Naive thymus-derived CD8-positive, alpha-beta T cell (primary cell): ENCODE data around the gene WDR75. TPM values are rescaled to one million over a fixed set of nuclear protein-coding genes. Genes with fewer than 3 reads are reported as not detected.
"Not testable (repeated sequence)": the region's sequence is repeated elsewhere in the genome, so short reads cannot be mapped to it uniquely, and the experiment has no call there.

Experiments
- ATAC-seq, 2 donors: fragments of 150-1000 bp; cut with Tn5 transposase in 1 of 2; sonication (Bioruptor Pico), chemical (Tn5 transposase) in 1 of 2; 1 replicate in 1 of 2; 2 replicates in 1 of 2; pipeline ENCODE4 v1.10.0; 2021; ENCODE audit warnings: mild to moderate bottlenecking in 2 of 2, moderate library complexity in 2 of 2
- POLR2A ChIA-PET: fragments of 350-600 bp; sonication (Branson Sonifier 250); formaldehyde crosslinking; loops from one replicate; lab custom pipeline; 2021; ENCODE audit warnings: antibody characterized with exemption; lab: Charles Lee
- DNase-seq, 10 donors: peaks; one replicate each; pipeline versions ENCODE4 v3.0.0 to v3.0.0-alpha.2; 2020 to 2022
- H3K27ac Mint-ChIP-seq, 10 donors: one replicate each; pipeline ENCODE4 v1.8.0; 2020 to 2022; ENCODE audit warnings: mild to moderate bottlenecking in 10 of 10, mixed read lengths in 10 of 10, moderate library complexity in 4 of 10, inconsistent platforms in 1 of 10
- H3K27me3 Mint-ChIP-seq, 5 donors: one replicate each; pipeline ENCODE4 v1.8.0; 2021 to 2022; ENCODE audit warnings: mixed read lengths in 5 of 5
- H3K36me3 Mint-ChIP-seq, 3 donors: one replicate each; pipeline ENCODE4 v1.8.0; 2020 to 2022; ENCODE audit warnings: mixed read lengths in 3 of 3, mild to moderate bottlenecking in 2 of 3, inconsistent platforms in 1 of 3
- H3K4me1 Mint-ChIP-seq, 4 donors: one replicate each; pipeline ENCODE4 v1.8.0; 2021 to 2022; ENCODE audit warnings: mixed read lengths in 4 of 4
- H3K4me3 Mint-ChIP-seq, 10 donors: one replicate each; pipeline ENCODE4 v1.8.0; 2020 to 2022; ENCODE audit warnings: mild to moderate bottlenecking in 10 of 10, mixed read lengths in 10 of 10, moderate library complexity in 6 of 10, inconsistent platforms in 1 of 10
- H3K9me3 Mint-ChIP-seq, 9 donors: one replicate each; pipeline ENCODE4 v1.8.0; 2020 to 2022; ENCODE audit warnings: mixed read lengths in 9 of 9, mild to moderate bottlenecking in 3 of 9, inconsistent platforms in 1 of 9, moderate library complexity in 1 of 9
- polyA plus RNA-seq, 3 donors: library from polyadenylated mRNA; unstranded; fragments of 300-500 nt; fragmentation: Illumina TruSeq; gene quantifications; one replicate each; pipeline ENCODE4 v1.2.3, GENCODE V29; 2021
- total RNA-seq, 8 experiments: library from RNA in 2 of 8; stranded (reverse) in 2 of 8; gene quantifications; one replicate each; pipeline ENCODE4 v1.2.3 and lab custom pipeline; 2021 to 2026

Gene WDR75
- total and polyA plus RNA-seq, 5 experiments from 2014 or later: 8.3 to 67.4 (median 17.5) TPM

GRCh38 chr2:189444322-189444721 lies 3.0 kb downstream of the WDR75 start:
- H3K9me3 Mint-ChIP-seq: no peaks in the 10 kb centered on the region
- DNase-seq (no peak), ATAC-seq (no peak)
- POLR2A ChIA-PET: interaction anchor here (1.6 kb wide), 1 partner anchor 137 kb away, joined by 4 read pairs; the partner anchor contains the start of gene SLC40A1
- no peaks in the 10 kb centered on the region for H3K27me3 Mint-ChIP-seq
- H3K27ac Mint-ChIP-seq: no peak overlapping the region
- H3K36me3 Mint-ChIP-seq: peaks cover 0 to 27% (median 2%) of the 10 kb centered on the region in 3 donors
- no peak overlapping the region for H3K4me3 Mint-ChIP-seq
- H3K4me1 Mint-ChIP-seq: peaks cover 0 to 39% (median 17%) of the 10 kb centered on the region in 4 donors

- H3K27me3 Mint-ChIP-seq: no peaks in the 10 kb centered on the region
- DNase-seq: no peak
- no peak for ATAC-seq
- peaks cover 0 to 31% (median 11%) of the 10 kb centered on the region in 4 donors for H3K4me1 Mint-ChIP-seq
- no peaks in the 10 kb centered on the region for H3K9me3 Mint-ChIP-seq
- peak overlapping the region in 2 of 10 donors; percentile 22 for H3K27ac Mint-ChIP-seq
- H3K36me3 Mint-ChIP-seq: peaks cover 0 to 49% (median 9%) of the 10 kb centered on the region in 3 donors
- POLR2A ChIA-PET: no interaction called here
- H3K4me3 Mint-ChIP-seq: peak overlapping the region in 1 of 10 donors; percentile 6
Observed at GRCh38 chr2:189446780-189447179, 5.5 kb downstream of the WDR75 start.

GRCh38 chr2:189454009-189454408 lies 12.7 kb downstream of the WDR75 start:
- Mint-ChIP-seq H3K4me1 (peaks cover 0 to 9% (median 1%) of the 10 kb centered on the region in 4 donors), H3K36me3 (peaks cover 0 to 94% (median 25%) of the 10 kb centered on the region in 3 donors), H3K4me3 (no peak overlapping the region), H3K9me3 (no peaks in the 10 kb centered on the region), H3K27ac (no peak overlapping the region), H3K27me3 (no peaks in the 10 kb centered on the region)
- POLR2A ChIA-PET: no interaction called here
- DNase-seq (no peak), ATAC-seq (no peak)

DNA sequence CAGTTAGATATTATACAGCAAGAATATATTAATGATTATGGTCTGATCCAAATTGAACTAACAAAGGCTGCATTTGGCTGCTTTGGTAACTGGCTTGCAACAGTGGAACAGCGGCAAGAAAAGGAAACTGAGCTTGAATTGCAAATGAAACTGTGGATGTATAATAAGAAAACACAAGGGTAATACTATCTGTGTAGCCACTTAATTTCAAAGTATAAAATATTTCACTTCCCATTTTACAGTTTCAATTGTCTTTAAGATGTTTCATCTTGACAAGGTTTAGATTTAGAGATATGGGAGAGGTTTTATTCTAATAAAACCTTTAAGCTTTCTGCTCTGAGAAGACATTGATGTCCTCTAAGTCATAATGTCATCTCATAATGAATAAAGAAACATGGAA lies 23.8 kb downstream of the WDR75 start:
- DNase-seq: no peak
- POLR2A ChIA-PET: no interaction called here
- ATAC-seq: no peak
- H3K4me1 Mint-ChIP-seq: peaks cover 0 to 9% (median 0%) of the 10 kb centered on the region in 4 donors
- H3K27me3 Mint-ChIP-seq: no peaks in the 10 kb centered on the region
- no peaks in the 10 kb centered on the region for H3K9me3 Mint-ChIP-seq
- peak overlapping the region in 2 of 10 donors; percentile 9 to 28 for H3K27ac Mint-ChIP-seq
- peaks cover 0 to 93% (median 29%) of the 10 kb centered on the region in 3 donors for H3K36me3 Mint-ChIP-seq
- no peak overlapping the region for H3K4me3 Mint-ChIP-seq

DNA sequence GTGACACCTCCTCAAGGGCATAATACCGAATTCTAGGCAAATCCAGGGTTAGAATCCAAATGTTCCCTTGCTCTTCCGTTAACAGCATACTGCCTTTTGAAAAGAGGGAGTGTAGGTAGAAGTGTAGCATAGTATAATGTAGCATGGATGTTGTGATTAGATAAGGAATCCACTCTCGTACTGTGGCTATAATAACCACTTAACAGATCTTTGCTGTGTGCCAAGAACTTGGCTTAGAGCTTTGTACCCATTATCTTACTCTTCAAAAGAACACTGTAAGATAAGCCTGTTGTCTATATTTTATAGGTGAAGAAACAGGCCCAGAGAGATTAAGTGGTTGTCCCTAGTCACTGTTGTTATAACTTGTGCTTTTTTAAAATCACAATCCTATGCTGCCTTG lies 24.2 kb downstream of the WDR75 start:
- Mint-ChIP-seq H3K27ac (peak overlapping the region in 2 of 10 donors; percentile 9 to 75), H3K36me3 (peaks cover 0 to 93% (median 28%) of the 10 kb centered on the region in 3 donors), H3K27me3 (no peaks in the 10 kb centered on the region), H3K4me1 (peaks cover 0 to 9% (median 0%) of the 10 kb centered on the region in 4 donors), H3K9me3 (no peaks in the 10 kb centered on the region), H3K4me3 (no peak overlapping the region)
- ATAC-seq (no peak), DNase-seq (no peak)
- POLR2A ChIA-PET: no interaction called here

- ATAC-seq (no peak), DNase-seq (no peak)
- H3K9me3 Mint-ChIP-seq: no peaks in the 10 kb centered on the region
- peak overlapping the region in 2 of 10 donors; percentile 24 to 63 for H3K27ac Mint-ChIP-seq
- H3K4me3 Mint-ChIP-seq: no peak overlapping the region
- peaks cover 0 to 9% (median 0%) of the 10 kb centered on the region in 4 donors for H3K4me1 Mint-ChIP-seq
- H3K36me3 Mint-ChIP-seq: peaks cover 0 to 95% (median 28%) of the 10 kb centered on the region in 3 donors
- POLR2A ChIA-PET: no interaction called here
- H3K27me3 Mint-ChIP-seq: no peaks in the 10 kb centered on the region
Observed at GRCh38 chr2:189466046-189466445, 24.8 kb downstream of the WDR75 start.

GRCh38 chr2:189466656-189467055 lies 25.4 kb downstream of the WDR75 start:
- Mint-ChIP-seq H3K9me3 (no peaks in the 10 kb centered on the region), H3K36me3 (peaks cover 0 to 98% (median 29%) of the 10 kb centered on the region in 3 donors), H3K4me1 (peaks cover 0 to 9% (median 0%) of the 10 kb centered on the region in 4 donors), H3K4me3 (no peak overlapping the region), H3K27me3 (no peaks in the 10 kb centered on the region), H3K27ac (peak overlapping the region in 2 of 10 donors; percentile 47 to 63)
- POLR2A ChIA-PET: no interaction called here
- peak in 2 of 10 donors; percentile 11 to 20 for DNase-seq
- ATAC-seq: peak in 1 of 2 donors; percentile 40

- POLR2A ChIA-PET: no interaction called here
- H3K27ac Mint-ChIP-seq: no peak overlapping the region
- no peak for DNase-seq
Observed at GRCh38 chr2:189467160-189467559, 25.9 kb downstream of the WDR75 start.

DNA sequence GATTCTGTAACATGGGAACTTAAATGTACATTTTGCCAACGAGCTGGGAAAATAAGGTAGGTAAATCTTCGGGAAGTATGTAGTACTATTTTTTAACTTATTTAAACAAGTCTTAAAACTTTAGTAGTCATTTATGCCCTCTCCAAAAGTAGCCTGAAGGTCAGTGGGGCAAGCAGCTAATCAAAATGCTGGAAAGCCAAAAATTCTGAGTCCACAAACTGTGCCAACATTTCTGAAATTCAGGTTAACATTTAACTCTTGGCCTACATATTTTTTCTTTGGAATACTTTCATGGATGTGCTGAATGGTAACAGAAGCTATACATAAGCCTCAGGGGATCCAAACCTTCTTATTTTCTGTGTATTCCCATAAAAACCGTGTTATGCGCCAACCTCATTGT lies 26.3 kb downstream of the WDR75 start:
- Mint-ChIP-seq H3K9me3 (no peaks in the 10 kb centered on the region), H3K27ac (no peak overlapping the region), H3K27me3 (no peaks in the 10 kb centered on the region), H3K36me3 (peaks cover 0 to 98% (median 27%) of the 10 kb centered on the region in 3 donors), H3K4me1 (peaks cover 0 to 9% (median 0%) of the 10 kb centered on the region in 4 donors), H3K4me3 (no peak overlapping the region)
- POLR2A ChIA-PET: no interaction called here
- DNase-seq (no peak), ATAC-seq (no peak)

More at GRCh38 chr2:189467160-189467559, 25.9 kb downstream of the WDR75 start:
- Mint-ChIP-seq H3K9me3 (no peaks in the 10 kb centered on the region), H3K4me3 (no peak overlapping the region), H3K27me3 (no peaks in the 10 kb centered on the region), H3K4me1 (peaks cover 0 to 9% (median 0%) of the 10 kb centered on the region in 4 donors), H3K36me3 (peaks cover 0 to 98% (median 29%) of the 10 kb centered on the region in 3 donors)
- no peak for ATAC-seq

DNA sequence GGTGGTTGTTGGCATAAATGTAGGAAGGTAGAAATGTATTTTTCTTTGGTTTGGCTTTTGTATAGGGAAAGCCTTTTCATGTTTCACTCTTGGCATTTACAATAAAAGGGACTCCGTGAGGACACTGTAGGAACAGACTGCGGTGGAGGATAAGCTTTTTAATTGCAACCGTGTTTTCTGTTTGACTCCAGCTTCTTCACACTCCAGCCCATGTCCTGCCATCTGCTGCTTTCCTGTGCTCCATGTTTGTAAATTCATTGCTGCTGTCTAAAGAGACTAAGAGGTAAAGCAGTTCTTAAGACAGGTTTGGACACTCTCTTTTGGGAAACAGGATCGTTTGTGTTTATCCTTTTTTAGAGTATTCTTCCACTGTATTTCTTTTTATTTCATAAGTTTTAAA lies 33.3 kb downstream of the WDR75 start:
- DNase-seq: no peak
- no peaks in the 10 kb centered on the region for H3K27me3 Mint-ChIP-seq
- peaks cover 0 to 2% (median 0%) of the 10 kb centered on the region in 4 donors for H3K4me1 Mint-ChIP-seq
- no peak for ATAC-seq
- peak overlapping the region in 4 of 10 donors; percentile 2 to 91 (median 60) for H3K27ac Mint-ChIP-seq
- POLR2A ChIA-PET: no interaction called here
- peaks cover 5 to 73% (median 6%) of the 10 kb centered on the region in 3 donors for H3K36me3 Mint-ChIP-seq
- no peaks in the 10 kb centered on the region for H3K9me3 Mint-ChIP-seq
- peak overlapping the region in 1 of 10 donors; percentile 24 for H3K4me3 Mint-ChIP-seq

DNA sequence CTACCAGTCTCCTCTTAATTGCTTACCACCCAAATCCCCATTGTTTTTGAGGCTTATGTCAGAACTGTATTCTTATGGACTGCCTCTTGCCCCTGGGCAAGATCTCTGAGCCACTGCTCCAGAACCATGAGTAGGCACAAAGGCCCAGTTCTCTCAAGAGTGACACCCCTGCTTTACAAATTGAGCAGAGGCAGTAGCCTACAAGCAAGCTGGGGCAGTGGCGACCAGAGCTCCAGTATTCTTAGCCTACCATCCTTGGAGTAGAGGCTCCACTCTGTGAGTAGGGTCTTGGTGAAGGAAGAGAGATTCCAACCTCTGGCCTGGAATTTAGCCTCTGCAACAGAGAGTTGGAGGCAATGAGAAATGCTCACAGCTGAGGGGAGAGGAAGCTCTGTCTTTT lies 36.5 kb downstream of the WDR75 start:
- Mint-ChIP-seq H3K4me1 (peaks cover 0 to 2% (median 0%) of the 10 kb centered on the region in 4 donors), H3K4me3 (no peak overlapping the region), H3K9me3 (no peaks in the 10 kb centered on the region), H3K27me3 (no peaks in the 10 kb centered on the region), H3K27ac (peak overlapping the region in 7 of 10 donors; percentile 16 to 88 (median 33)), H3K36me3 (peaks cover 0 to 41% (median 5%) of the 10 kb centered on the region in 3 donors)
- no peak for DNase-seq
- no peak for ATAC-seq
- POLR2A ChIA-PET: no interaction called here

DNA sequence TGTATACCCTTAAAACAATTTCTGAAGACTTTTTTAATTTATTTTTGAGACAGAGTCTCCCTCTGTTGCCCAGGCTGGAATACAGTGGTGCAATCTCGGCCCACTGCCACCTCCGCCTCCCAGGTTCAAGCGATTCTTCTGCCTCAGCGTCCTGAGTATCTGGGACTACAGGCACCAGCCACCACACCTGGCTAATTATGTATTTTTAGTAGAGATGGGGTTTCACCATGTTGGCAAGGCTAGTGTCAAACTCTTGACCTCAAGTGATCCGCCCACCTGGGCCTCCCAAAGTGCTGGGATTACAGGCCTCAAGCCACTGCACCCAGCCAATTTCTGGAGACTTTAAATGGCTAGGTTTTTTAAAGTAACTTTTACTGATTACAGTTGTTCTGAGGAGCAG lies 37.0 kb downstream of the WDR75 start:
- H3K4me1 Mint-ChIP-seq, H3K4me3 Mint-ChIP-seq, H3K9me3 Mint-ChIP-seq, H3K27me3 Mint-ChIP-seq, ATAC-seq, POLR2A ChIA-PET, DNase-seq: not testable (repeated sequence)
- Mint-ChIP-seq H3K27ac (peak overlapping the region in 3 of 10 donors; percentile 21 to 80 (median 56)), H3K36me3 (peaks cover 0 to 36% (median 5%) of the 10 kb centered on the region in 3 donors)

DNA sequence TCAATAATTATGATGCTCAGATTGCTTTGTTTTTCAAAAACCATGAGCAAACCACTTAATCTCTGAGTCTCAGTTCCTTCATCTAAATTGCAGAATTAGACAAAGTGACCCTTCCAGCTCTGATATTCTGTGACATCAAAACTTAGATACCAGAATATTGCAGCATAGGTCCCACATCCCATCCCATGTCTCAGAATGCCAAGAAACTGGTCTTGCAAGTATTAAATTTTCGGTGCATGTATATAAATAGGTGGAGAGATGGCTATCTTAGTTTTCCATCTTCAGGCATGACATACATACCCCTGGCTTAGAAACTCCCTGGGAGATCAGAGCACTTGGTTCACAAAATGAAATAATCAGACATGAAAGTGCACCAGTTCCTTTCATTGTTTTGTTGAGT lies 39.8 kb downstream of the WDR75 start:
- no peak overlapping the region for H3K4me3 Mint-ChIP-seq
- H3K27ac Mint-ChIP-seq: no peak overlapping the region
- H3K4me1 Mint-ChIP-seq: peaks cover 0 to 2% (median 0%) of the 10 kb centered on the region in 4 donors
- POLR2A ChIA-PET: no interaction called here
- H3K9me3 Mint-ChIP-seq: no peaks in the 10 kb centered on the region
- H3K36me3 Mint-ChIP-seq: peaks cover 0 to 10% (median 5%) of the 10 kb centered on the region in 3 donors
- no peak for ATAC-seq
- DNase-seq: no peak
- peaks cover 0 to 3% (median 0%) of the 10 kb centered on the region in 5 donors for H3K27me3 Mint-ChIP-seq
